HEK293 (cell line): ENCODE results near the gene CHI3L1.
A peak's percentile ranks its signal among the peaks of the same experiment; 100 is the strongest.

Experiments
- ATF2 ChIP-seq: fragments of 450-650 bp; formaldehyde crosslinking; IDR thresholded peaks from 2 replicates; pipeline ENCODE4 v1.5.1; 2016; ENCODE audit warnings: missing biosample characterization, missing genetic modification characterization, low read depth
- BCL6B ChIP-seq: fragments of 450-650 bp; formaldehyde crosslinking; IDR thresholded peaks from 2 replicates; pipeline ENCODE4 v1.5.1; 2017; ENCODE audit warnings: missing biosample characterization, missing genetic modification characterization
- EGR2 ChIP-seq: fragments of 450-650 bp; formaldehyde crosslinking; IDR thresholded peaks from 2 replicates; pipeline ENCODE4 v1.5.1; 2016; ENCODE audit warnings: low read depth, missing biosample characterization, missing genetic modification characterization
- GFI1B ChIP-seq: fragments of 450-650 bp; formaldehyde crosslinking; IDR thresholded peaks from 2 replicates; pipeline ENCODE4 v1.5.1; 2016; ENCODE audit warnings: missing biosample characterization, missing genetic modification characterization
- PRDM10 ChIP-seq: fragments of 450-650 bp; formaldehyde crosslinking; IDR thresholded peaks from 2 replicates; pipeline ENCODE4 v1.5.1; 2016; ENCODE audit warnings: missing biosample characterization, missing genetic modification characterization
- PRDM2 ChIP-seq: fragments of 450-650 bp; formaldehyde crosslinking; IDR thresholded peaks from 2 replicates; pipeline ENCODE4 v1.5.1; 2016; ENCODE audit warnings: missing biosample characterization, missing genetic modification characterization, borderline replicate concordance
- SETDB1 ChIP-seq: IDR thresholded peaks from one replicate; pipeline ENCODE4 v1.6.1; 2017; ENCODE audit warnings: mild to moderate bottlenecking, low read length, moderate library complexity, mixed read lengths; ENCODE audit not compliant: insufficient read length
- TCF7L2 ChIP-seq: IDR thresholded peaks from 2 replicates; pipeline ENCODE4 v1.6.1; 2011; ENCODE audit warnings: low read depth, mild to moderate bottlenecking, inconsistent platforms, low read length, moderate library complexity, borderline replicate concordance
- TRIM28 ChIP-seq: IDR thresholded peaks from 2 replicates; pipeline ENCODE4 v1.6.1; 2011; ENCODE audit warnings: low read length, control low read depth, borderline replicate concordance
- ZBTB1 ChIP-seq: fragments of 450-650 bp; formaldehyde crosslinking; IDR thresholded peaks from 2 replicates; pipeline ENCODE4 v1.5.1; 2016; ENCODE audit warnings: missing biosample characterization, missing genetic modification characterization
- ZBTB17 ChIP-seq: fragments of 450-650 bp; formaldehyde crosslinking; IDR thresholded peaks from 2 replicates; pipeline ENCODE4 v1.5.1; 2016; ENCODE audit warnings: missing biosample characterization, missing genetic modification characterization
- ZEB2 ChIP-seq: fragments of 450-650 bp; formaldehyde crosslinking; IDR thresholded peaks from 2 replicates; pipeline ENCODE4 v1.5.1; 2016; ENCODE audit warnings: missing biosample characterization, missing genetic modification characterization
- ZNF16 ChIP-seq: fragments of 450-650 bp; formaldehyde crosslinking; IDR thresholded peaks from 2 replicates; pipeline ENCODE4 v1.5.1; 2016; ENCODE audit warnings: low read depth, missing biosample characterization, missing genetic modification characterization
- ZNF174 ChIP-seq: fragments of 450-650 bp; formaldehyde crosslinking; IDR thresholded peaks from 2 replicates; pipeline ENCODE4 v1.5.0; 2017; ENCODE audit warnings: missing biosample characterization, mild to moderate bottlenecking, missing genetic modification characterization
- ZNF239 ChIP-seq: fragments of 450-650 bp; formaldehyde crosslinking; IDR thresholded peaks from 2 replicates; pipeline ENCODE4 v1.5.1; 2016; ENCODE audit warnings: missing biosample characterization, missing genetic modification characterization
- ZNF248 ChIP-seq: fragments of 450-650 bp; formaldehyde crosslinking; IDR thresholded peaks from 2 replicates; pipeline ENCODE4 v1.5.1; 2017; ENCODE audit warnings: missing biosample characterization, missing genetic modification characterization
- ZNF292 ChIP-seq: fragments of 450-650 bp; formaldehyde crosslinking; IDR thresholded peaks from 2 replicates; pipeline ENCODE4 v1.5.1; 2016; ENCODE audit warnings: low read depth, missing biosample characterization, missing genetic modification characterization, borderline replicate concordance
- ZNF366 ChIP-seq: fragments of 450-650 bp; formaldehyde crosslinking; conservative IDR thresholded peaks from 2 replicates; pipeline ENCODE4 v1.5.1; 2016; ENCODE audit warnings: missing biosample characterization, missing genetic modification characterization
- ZNF449 ChIP-seq: fragments of 450-650 bp; formaldehyde crosslinking; IDR thresholded peaks from 2 replicates; pipeline ENCODE4 v1.5.1; 2017; ENCODE audit warnings: missing biosample characterization, mild to moderate bottlenecking, missing genetic modification characterization, moderate library complexity
- ZNF514 ChIP-seq: fragments of 450-650 bp; formaldehyde crosslinking; IDR thresholded peaks from 2 replicates; pipeline ENCODE4 v1.5.1; 2016; ENCODE audit warnings: missing biosample characterization, missing genetic modification characterization
- ZNF580 ChIP-seq: fragments of 450-650 bp; formaldehyde crosslinking; IDR thresholded peaks from 2 replicates; pipeline ENCODE4 v1.5.1; 2016; ENCODE audit warnings: missing biosample characterization, missing genetic modification characterization
- ZNF600 ChIP-seq: fragments of 450-650 bp; formaldehyde crosslinking; IDR thresholded peaks from 2 replicates; pipeline ENCODE4 v1.5.1; 2016; ENCODE audit warnings: missing biosample characterization, missing genetic modification characterization
- ZNF623 ChIP-seq: fragments of 450-650 bp; formaldehyde crosslinking; IDR thresholded peaks from 2 replicates; pipeline ENCODE4 v1.5.1; 2016; ENCODE audit warnings: missing biosample characterization, missing genetic modification characterization
- ZNF626 ChIP-seq: fragments of 450-650 bp; sonication (Bioruptor Pico); formaldehyde crosslinking; IDR thresholded peaks from 2 replicates; pipeline ENCODE4 v1.5.1; 2018; ENCODE audit warnings: missing biosample characterization, missing genetic modification characterization, inconsistent platforms
- ZNF664 ChIP-seq: fragments of 450-650 bp; formaldehyde crosslinking; IDR thresholded peaks from 2 replicates; pipeline ENCODE4 v1.5.1; 2016; ENCODE audit warnings: missing biosample characterization, missing genetic modification characterization
- ZSCAN30 ChIP-seq: fragments of 450-650 bp; IDR thresholded peaks from 2 replicates; pipeline ENCODE4 v1.5.1; 2018; ENCODE audit warnings: missing biosample characterization, mild to moderate bottlenecking, missing genetic modification characterization, moderate library complexity

The CHI3L1 gene

GRCh38 chr1:203190949-203191348 lies 4.4 kb upstream of the CHI3L1 start (continued):
- TF ChIP-seq BCL6B: no peak
- TF ChIP-seq GFI1B (tag by site-specific recombination): no peak
- TF ChIP-seq ZBTB17: no peak
- TF ChIP-seq TRIM28: no peak
- no peak for TF ChIP-seq ZNF16 (tag by site-specific recombination)
- no peak for TF ChIP-seq PRDM2 (tag by site-specific recombination)
- TF ChIP-seq ZNF600 (tag by site-specific recombination): no peak
- TF ChIP-seq ZNF580 (tag by site-specific recombination): peak; percentile 39; the same call in 1 of the 2 replicates
- peak; percentile 62; the same call in 1 of the 2 replicates for TF ChIP-seq ZNF292 (tag by site-specific recombination)
- no peak for TF ChIP-seq ZNF239 (tag by site-specific recombination)
- no peak for TF ChIP-seq ZNF514
- no peak for TF ChIP-seq ZNF174 (tag by site-specific recombination)
- TF ChIP-seq ZSCAN30 (tag by site-specific recombination): no peak
- no peak for TF ChIP-seq ZNF248 (tag by site-specific recombination)
- TF ChIP-seq ZEB2 (tag by site-specific recombination): no peak
- no peak for TF ChIP-seq PRDM10 (tag by site-specific recombination)
- no peak for TF ChIP-seq ATF2 (tag by site-specific recombination)
- no peak for TF ChIP-seq TCF7L2
- TF ChIP-seq ZNF664 (tag by site-specific recombination): 0 out of 2 replicates have a peak, but pooled peaks have one; percentile 20
- peak; percentile 76 for TF ChIP-seq ZNF623 (tag by site-specific recombination)
- TF ChIP-seq ZBTB1 (tag by site-specific recombination): no peak
- no peak for TF ChIP-seq ZNF366
- no peak for TF ChIP-seq EGR2 (tag by site-specific recombination)
- TF ChIP-seq SETDB1: no peak
- TF ChIP-seq ZNF449 (tag by site-specific recombination): no peak
- TF ChIP-seq ZNF626 (tag by site-specific recombination): no peak
